Liver (tissue), 9 donors: Measurements from ENCODE around the gene RND3. TPM values are rescaled to one million over a fixed set of nuclear protein-coding genes. Genes with fewer than 3 reads are reported as not detected.

ENCODE experiments used
- DNase-seq: peaks from one replicate; pipeline ENCODE4 v3.0.0-alpha.2; 2017; ENCODE audit warnings: low spot score
- H3K27ac ChIP-seq, 2 donors: one replicate each; pipeline ENCODE4 v1.7.0; 2013; ENCODE audit warnings: inconsistent platforms in 2 of 2, low read length in 2 of 2, control low read depth in 1 of 2, low read depth in 1 of 2, mild to moderate bottlenecking in 1 of 2
- H3K27me3 ChIP-seq, 4 donors: one replicate each; pipeline versions ENCODE4 v1.6.1 to v1.7.0; 2013; ENCODE audit warnings: low read length in 3 of 4, inconsistent platforms in 1 of 4, mild to moderate bottlenecking in 1 of 4, moderate library complexity in 1 of 4; ENCODE audit not compliant: control insufficient read depth in 4 of 4, insufficient read depth in 4 of 4
- H3K36me3 ChIP-seq, 4 donors: one replicate each; pipeline versions ENCODE4 v1.6.1 to v1.7.0; 2013; ENCODE audit warnings: low read length in 3 of 4, mild to moderate bottlenecking in 3 of 4, low read depth in 1 of 4, moderate library complexity in 1 of 4; ENCODE audit not compliant: control insufficient read depth in 4 of 4, insufficient read depth in 3 of 4
- H3K4me1 ChIP-seq, 4 donors: one replicate each; pipeline versions ENCODE4 v1.6.1 to v1.7.0; 2013; ENCODE audit warnings: low read length in 3 of 4, mild to moderate bottlenecking in 3 of 4, moderate library complexity in 1 of 4; ENCODE audit not compliant: control insufficient read depth in 4 of 4, insufficient read depth in 4 of 4
- H3K4me3 ChIP-seq, 3 donors: one replicate each; pipeline versions ENCODE4 v1.6.1 to v1.7.0; 2013; ENCODE audit warnings: low read length in 3 of 3, control low read depth in 1 of 3, low read depth in 1 of 3, mild to moderate bottlenecking in 1 of 3
- H3K9ac ChIP-seq, 2 donors: one replicate each; pipeline ENCODE4 v1.7.0; 2013; ENCODE audit warnings: low read length in 2 of 2, mild to moderate bottlenecking in 2 of 2, moderate library complexity in 2 of 2, control low read depth in 1 of 2, low read depth in 1 of 2
- H3K9me3 ChIP-seq, 4 donors: one replicate each; pipeline versions ENCODE4 v1.6.1 to v1.7.0; 2013; ENCODE audit warnings: low read length in 3 of 4; ENCODE audit not compliant: control insufficient read depth in 4 of 4
- CTCF ChIP-seq: fragments of 150-350 bp; IDR thresholded peaks from 2 replicates; pipeline ENCODE4 v1.5.1; 2017; ENCODE audit warnings: improper control_type of control experiment, low read depth, low read length; ENCODE audit not compliant: missing input control
- EGR1 ChIP-seq, 2 donors: IDR thresholded peaks; 2 replicates each; pipeline ENCODE4 v1.6.1; 2016 to 2018; ENCODE audit warnings: antibody characterized with exemption in 2 of 2, low read depth in 2 of 2
- FOXA1 ChIP-seq: IDR thresholded peaks from 2 replicates; pipeline ENCODE4 v1.6.1; 2016; ENCODE audit warnings: antibody characterized with exemption
- FOXA2 ChIP-seq: IDR thresholded peaks from 2 replicates; pipeline ENCODE4 v1.6.1; 2016; ENCODE audit warnings: antibody characterized with exemption
- HNF4A ChIP-seq, 2 donors: conservative IDR thresholded peaks; 2 replicates each; pipeline ENCODE4 v1.6.1; 2016; ENCODE audit warnings: antibody characterized with exemption in 2 of 2, mild to moderate bottlenecking in 2 of 2
- HNF4G ChIP-seq: IDR thresholded peaks from 2 replicates; pipeline ENCODE4 v1.6.1; 2016; ENCODE audit warnings: antibody characterized with exemption
- NR2F2 ChIP-seq: IDR thresholded peaks from 2 replicates; pipeline ENCODE4 v1.6.1; 2016; ENCODE audit warnings: antibody characterized with exemption
- RAD21 ChIP-seq, 2 donors: IDR thresholded peaks; 2 replicates each; pipeline ENCODE4 v1.6.1; 2016; ENCODE audit warnings: antibody characterized with exemption in 2 of 2, mild to moderate bottlenecking in 2 of 2
- RXRA ChIP-seq, 2 donors: IDR thresholded peaks; 2 replicates each; pipeline ENCODE4 v1.6.1; 2017 to 2018; ENCODE audit warnings: antibody characterized with exemption in 2 of 2, mild to moderate bottlenecking in 1 of 2
- SP1 ChIP-seq: IDR thresholded peaks from 2 replicates; pipeline ENCODE4 v1.6.1; 2018; ENCODE audit warnings: antibody characterized with exemption, mild to moderate bottlenecking
- TAF1 ChIP-seq: conservative IDR thresholded peaks from 2 replicates; pipeline ENCODE4 v1.6.1; 2016; ENCODE audit warnings: antibody characterized with exemption, mild to moderate bottlenecking
- YY1 ChIP-seq: IDR thresholded peaks from 2 replicates; pipeline ENCODE4 v1.6.1; 2016; ENCODE audit warnings: antibody characterized with exemption, mild to moderate bottlenecking
- ZBTB33 ChIP-seq: IDR thresholded peaks from 2 replicates; pipeline ENCODE4 v1.6.1; 2016; ENCODE audit warnings: antibody characterized with exemption
- WGBS: extraction: QIAGEN DNeasy Blood & Tissue Kit; methylation state at CpG from one replicate; pipeline ENCODE4 v1.1.7; 2013; 5-methylcytosine and 5-hydroxymethylcytosine counted together
- polyA plus RNA-seq, 2 donors: library from polyadenylated mRNA; stranded (reverse) in 1 of 2; unstranded in 1 of 2; fragments of 200-250 nt in 1 of 2; fragments of >200 nt in 1 of 2; fragmentation: Nextera tagmentation in 1 of 2; extraction: Ambion mirVana in 1 of 2; gene quantifications; one replicate each; pipeline versions ENCODE4 v1.2.1 to v1.2.3, GENCODE V29; 2013 to 2015
- total RNA-seq, 2 donors: library from RNA; depleted of rRNA; stranded (reverse); fragments of >200 nt; gene quantifications; one replicate each; pipeline ENCODE4 v1.2.3, GENCODE V29; 2014
- TF ChIP-seq, protein P1 (sequence below): IDR thresholded peaks from 2 replicates; pipeline ENCODE4 v1.6.1; 2016; ENCODE audit warnings: antibody characterized with exemption, mild to moderate bottlenecking
- donor health status: healthy.
- donor health status: healthy.
- donor health status: healthy.
- donor health status: healthy.
- donor health status: healthy.

Gene RND3
- total and polyA plus RNA-seq, 4 donors = 14.8 to 30.0 (median 21.6) TPM

DNA sequence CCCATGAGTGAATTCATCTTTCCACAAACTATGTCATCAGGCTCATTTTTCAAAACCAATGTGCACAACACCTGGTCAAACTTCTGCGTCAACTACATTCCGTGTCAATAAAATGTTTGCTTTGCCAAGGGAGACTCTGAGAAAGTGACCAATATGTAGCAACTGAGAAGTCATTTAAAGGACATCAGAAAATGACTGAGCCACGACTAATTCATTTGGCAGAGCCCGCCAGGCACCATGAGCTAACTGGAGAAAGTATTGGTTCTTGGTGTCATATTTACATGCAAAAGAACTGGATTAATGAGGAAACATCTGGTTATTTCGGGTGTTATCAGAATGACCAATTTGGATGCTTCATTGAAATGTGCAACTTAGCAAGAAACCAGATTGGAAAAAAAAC is 7.2 kb downstream of the RND3 start:
- Histone ChIP-seq H3K9me3 (no peaks in the 10 kb centered on the region), H3K36me3 (peaks cover 0 to 19% (median 3%) of the 10 kb centered on the region in 4 donors), H3K4me1 (peaks cover 15 to 71% (median 56%) of the 10 kb centered on the region in 4 donors), H3K9ac (no peak overlapping the region), H3K27ac (peak overlapping the region in 1 of 2 donors; percentile 47), H3K27me3 (no peaks in the 10 kb centered on the region), H3K4me3 (no peak overlapping the region)
- WGBS = 56% methylated on average over 5 of the region's 5 CpGs
- TF ChIP-seq HNF4G = no peak
- peak in 1 of 2 donors; percentile 5 for TF ChIP-seq HNF4A (conservative IDR thresholded peaks at IDR 0.05)
- TF ChIP-seq CTCF = no peak
- TF ChIP-seq SP1 = no peak
- no peak for TF ChIP-seq FOXA2
- peak in 1 of 2 donors; percentile 9 for TF ChIP-seq RAD21 (IDR thresholded peaks at IDR 0.05)
- no peak for TF ChIP-seq TAF1
- TF ChIP-seq ZBTB33 = no peak
- peak; percentile 16 to 22 for TF ChIP-seq RXRA (IDR thresholded peaks at IDR 0.05)
- DNase-seq = no peak

DNA sequence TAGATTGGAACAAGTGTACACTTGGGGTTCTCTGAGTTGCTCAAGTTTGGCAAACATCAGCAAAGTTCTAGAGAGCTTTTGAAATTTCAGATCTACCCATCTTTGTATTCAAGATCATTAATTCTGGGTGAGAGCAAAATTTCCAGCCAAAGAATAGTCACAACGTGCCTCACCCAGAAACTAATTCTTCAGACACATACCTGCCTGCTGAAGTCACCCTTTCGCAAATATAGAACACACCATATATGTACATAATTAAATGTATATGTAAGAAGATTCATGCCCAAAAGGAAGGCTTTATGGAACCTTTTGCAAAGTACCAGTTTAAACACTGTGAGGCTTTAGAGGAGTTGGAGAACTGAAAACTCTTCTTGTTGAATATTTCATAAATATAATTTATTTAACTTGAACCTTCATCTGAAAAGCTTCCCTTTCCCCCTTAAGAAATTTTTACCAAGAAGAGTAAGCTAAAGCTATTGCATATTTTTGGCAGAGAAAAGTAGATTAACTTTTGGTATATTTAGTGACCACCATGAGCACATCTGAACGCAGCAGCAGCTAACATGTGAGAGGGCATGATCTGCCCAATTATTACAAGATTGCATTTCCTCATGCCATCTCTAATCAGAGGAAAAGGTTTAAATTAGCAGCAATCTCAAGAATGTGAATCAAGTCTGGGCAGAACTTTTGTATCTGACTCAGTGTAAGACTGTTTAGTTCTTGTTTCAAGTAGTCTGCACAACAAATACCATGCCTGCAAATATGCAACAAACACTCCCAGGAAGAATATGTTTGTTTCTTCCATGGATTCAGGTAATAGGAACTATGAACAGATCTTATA is 8.2 kb downstream of the RND3 start:
- Histone ChIP-seq H3K9ac (no peak overlapping the region), H3K27ac (peak overlapping the region in 1 of 2 donors; percentile 9), H3K27me3 (no peaks in the 10 kb centered on the region), H3K4me3 (no peak overlapping the region), H3K9me3 (no peaks in the 10 kb centered on the region), H3K4me1 (peaks cover 11 to 61% (median 48%) of the 10 kb centered on the region in 4 donors), H3K36me3 (peaks cover under 1 to 23% (median 3%) of the 10 kb centered on the region in 4 donors)
- no peak for TF ChIP-seq RAD21 (IDR thresholded peaks at IDR 0.05)
- no peak for TF ChIP-seq EGR1 (IDR thresholded peaks at IDR 0.05; ENCODE audit: low read depth in 2 of 2)
- no peak for TF ChIP-seq FOXA2
- TF ChIP-seq YY1 = no peak
- TF ChIP-seq, protein P1, sequence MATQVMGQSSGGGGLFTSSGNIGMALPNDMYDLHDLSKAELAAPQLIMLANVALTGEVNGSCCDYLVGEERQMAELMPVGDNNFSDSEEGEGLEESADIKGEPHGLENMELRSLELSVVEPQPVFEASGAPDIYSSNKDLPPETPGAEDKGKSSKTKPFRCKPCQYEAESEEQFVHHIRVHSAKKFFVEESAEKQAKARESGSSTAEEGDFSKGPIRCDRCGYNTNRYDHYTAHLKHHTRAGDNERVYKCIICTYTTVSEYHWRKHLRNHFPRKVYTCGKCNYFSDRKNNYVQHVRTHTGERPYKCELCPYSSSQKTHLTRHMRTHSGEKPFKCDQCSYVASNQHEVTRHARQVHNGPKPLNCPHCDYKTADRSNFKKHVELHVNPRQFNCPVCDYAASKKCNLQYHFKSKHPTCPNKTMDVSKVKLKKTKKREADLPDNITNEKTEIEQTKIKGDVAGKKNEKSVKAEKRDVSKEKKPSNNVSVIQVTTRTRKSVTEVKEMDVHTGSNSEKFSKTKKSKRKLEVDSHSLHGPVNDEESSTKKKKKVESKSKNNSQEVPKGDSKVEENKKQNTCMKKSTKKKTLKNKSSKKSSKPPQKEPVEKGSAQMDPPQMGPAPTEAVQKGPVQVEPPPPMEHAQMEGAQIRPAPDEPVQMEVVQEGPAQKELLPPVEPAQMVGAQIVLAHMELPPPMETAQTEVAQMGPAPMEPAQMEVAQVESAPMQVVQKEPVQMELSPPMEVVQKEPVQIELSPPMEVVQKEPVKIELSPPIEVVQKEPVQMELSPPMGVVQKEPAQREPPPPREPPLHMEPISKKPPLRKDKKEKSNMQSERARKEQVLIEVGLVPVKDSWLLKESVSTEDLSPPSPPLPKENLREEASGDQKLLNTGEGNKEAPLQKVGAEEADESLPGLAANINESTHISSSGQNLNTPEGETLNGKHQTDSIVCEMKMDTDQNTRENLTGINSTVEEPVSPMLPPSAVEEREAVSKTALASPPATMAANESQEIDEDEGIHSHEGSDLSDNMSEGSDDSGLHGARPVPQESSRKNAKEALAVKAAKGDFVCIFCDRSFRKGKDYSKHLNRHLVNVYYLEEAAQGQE = no peak
- TF ChIP-seq RXRA (IDR thresholded peaks at IDR 0.05) = no peak
- no peak for TF ChIP-seq SP1
- no peak for TF ChIP-seq FOXA1
- TF ChIP-seq TAF1 = no peak
- TF ChIP-seq HNF4A (conservative IDR thresholded peaks at IDR 0.05) = no peak
- no peak for TF ChIP-seq ZBTB33
- TF ChIP-seq HNF4G = no peak
- TF ChIP-seq CTCF = no peak
- no peak for TF ChIP-seq NR2F2
- WGBS = 71% methylated on average over 3 of the region's 3 CpGs
- no peak for DNase-seq
